HL-60/S4 (cell line): ENCODE results near the gene PROC.

Experiments used
- in situ Hi-C: fragments of 300-500 bp; cut with MboI; formaldehyde crosslinking; loops from 2 replicates; pipeline ENCODE4 v1.14.3; 2022; ENCODE audit warnings: low sequenced_read_pairs

The PROC gene

DNA sequence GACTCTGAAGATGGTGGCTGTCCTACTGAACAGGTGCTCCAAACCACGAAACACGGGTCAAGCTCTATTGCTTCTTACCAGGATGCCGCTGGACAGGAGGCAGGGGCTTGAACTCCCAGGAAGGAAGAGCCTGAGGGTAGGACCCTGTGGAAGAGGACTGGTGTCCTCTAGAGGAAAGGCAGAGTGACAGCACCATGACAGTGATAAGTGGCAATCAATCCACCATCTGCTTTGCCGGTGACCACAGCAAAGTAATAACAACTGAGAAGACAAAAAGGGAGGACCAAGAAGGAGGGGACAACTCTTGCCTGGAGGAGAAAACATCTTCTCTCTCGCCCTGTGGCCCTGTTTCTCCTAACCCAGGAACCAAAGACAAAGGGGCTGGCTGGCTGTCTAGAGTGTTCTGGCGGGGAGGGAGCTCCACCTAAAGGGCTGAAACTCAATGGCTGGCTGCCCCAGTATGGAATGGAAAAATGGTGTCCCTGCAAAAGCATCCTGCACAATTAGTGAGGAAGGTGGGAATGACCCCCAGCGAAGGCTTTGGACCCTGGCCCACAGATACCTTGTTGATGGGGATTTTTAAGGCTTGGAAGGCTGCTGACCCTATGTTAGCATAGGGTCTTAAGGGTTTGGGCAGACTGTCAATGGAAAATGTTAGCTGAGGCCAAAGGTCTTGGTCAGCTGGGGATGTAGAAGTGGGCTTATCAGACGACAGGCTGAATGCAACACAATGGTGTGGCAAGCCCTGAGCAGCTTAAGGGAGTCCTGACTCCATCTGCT lies 35.4 kb downstream of the PROC start:
- in situ Hi-C loops: loop anchor here (25.0 kb wide), 1 partner anchor 266 kb away; no protein-coding TSS in a partner anchor

- in situ Hi-C loops: loop anchor here (25.0 kb wide), 1 partner anchor 268 kb away; no protein-coding TSS in a partner anchor
Observed at GRCh38 chr2:127454595-127455565, 36.7 kb downstream of the PROC start.

DNA sequence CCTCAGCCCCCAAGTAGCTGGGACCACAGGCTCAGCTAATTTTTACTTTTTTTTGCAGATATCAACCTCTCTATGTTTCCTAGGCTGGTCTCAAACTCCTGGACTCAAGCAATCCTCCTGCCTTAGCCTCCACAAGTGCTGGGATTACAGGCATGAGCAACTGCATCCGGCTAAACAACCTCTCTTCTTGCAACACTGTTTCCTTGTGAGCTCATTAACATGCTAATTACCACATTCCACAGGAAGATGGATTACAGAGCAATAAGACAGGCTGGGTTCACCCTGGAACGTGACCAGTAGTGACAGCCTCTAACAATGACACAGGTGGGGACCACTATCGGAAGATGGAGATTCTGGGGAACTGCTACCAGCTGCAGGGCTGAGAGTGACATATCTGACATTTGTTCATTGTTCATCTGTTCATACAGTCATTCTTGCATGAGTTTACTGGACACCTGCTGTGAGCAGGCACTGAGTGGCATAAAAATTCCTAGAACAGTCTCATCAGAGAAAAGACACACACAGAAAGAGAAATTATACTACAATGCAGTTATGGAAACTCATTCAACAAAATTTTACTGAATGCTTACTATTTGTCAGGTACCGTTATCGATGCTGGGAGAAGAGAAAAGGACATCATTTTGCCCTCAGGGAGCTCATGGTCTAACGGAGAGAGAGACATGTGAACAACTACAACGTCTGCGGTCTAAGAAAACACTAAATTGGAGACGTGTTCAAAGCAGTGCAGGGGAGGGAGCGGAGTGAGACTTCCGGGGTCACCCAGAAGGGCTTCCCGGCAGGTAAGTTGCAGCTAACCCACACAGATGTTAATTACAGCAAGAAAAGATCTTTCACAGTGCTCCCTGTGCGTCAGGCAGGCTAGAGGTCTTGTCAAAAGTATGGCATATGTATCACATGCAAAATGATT lies 37.6 kb downstream of the PROC start:
- in situ Hi-C loops: loop anchor here (25.0 kb wide), 1 partner anchor 269 kb away; no protein-coding TSS in a partner anchor

DNA sequence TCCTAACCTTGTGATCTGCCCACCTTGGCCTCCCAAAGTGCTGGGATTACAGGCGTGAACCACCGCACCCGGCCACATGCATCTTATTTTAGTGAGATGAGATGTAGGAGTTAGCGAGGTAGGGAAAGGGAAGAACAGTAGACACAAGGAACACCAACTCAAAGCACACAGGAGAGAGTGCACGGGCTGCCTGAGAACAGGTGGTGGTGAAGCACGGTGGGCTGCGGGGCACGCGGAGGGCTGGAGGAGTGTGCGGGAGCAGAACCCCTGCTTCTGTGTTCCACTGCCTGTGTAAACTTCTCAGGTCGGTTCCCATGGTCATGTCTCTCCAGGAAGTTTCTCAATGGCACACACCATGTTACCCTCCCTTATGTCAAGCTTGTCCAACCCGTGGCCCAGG lies 38.7 kb downstream of the PROC start:
- in situ Hi-C loops: loop anchor here (25.0 kb wide), 1 partner anchor 270 kb away; no protein-coding TSS in a partner anchor

DNA sequence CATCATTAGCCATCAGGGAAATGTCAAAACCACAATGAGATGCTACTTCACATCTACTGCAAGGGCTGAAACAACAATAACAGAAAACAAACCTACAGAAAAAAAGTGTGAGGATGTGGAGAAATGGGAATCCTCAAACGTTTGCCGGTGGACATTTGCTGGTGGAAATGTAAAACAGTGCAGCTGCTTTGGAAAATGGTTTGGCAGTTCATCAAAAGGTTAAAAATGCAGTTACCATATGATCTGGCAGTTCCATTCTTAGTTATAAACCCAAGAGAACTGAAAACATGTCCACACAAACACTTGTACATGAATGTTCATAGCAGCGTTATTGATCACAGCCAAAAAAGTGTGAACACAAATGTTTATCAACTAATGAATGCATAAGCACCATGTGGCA lies 44.2 kb downstream of the PROC start:
- in situ Hi-C loops: loop anchor here (25.0 kb wide), 1 partner anchor 275 kb away; no protein-coding TSS in a partner anchor

- in situ Hi-C loops: loop anchor here (25.0 kb wide), 1 partner anchor 276 kb away; no protein-coding TSS in a partner anchor
Observed at GRCh38 chr2:127463155-127463991, 45.1 kb downstream of the PROC start.

DNA sequence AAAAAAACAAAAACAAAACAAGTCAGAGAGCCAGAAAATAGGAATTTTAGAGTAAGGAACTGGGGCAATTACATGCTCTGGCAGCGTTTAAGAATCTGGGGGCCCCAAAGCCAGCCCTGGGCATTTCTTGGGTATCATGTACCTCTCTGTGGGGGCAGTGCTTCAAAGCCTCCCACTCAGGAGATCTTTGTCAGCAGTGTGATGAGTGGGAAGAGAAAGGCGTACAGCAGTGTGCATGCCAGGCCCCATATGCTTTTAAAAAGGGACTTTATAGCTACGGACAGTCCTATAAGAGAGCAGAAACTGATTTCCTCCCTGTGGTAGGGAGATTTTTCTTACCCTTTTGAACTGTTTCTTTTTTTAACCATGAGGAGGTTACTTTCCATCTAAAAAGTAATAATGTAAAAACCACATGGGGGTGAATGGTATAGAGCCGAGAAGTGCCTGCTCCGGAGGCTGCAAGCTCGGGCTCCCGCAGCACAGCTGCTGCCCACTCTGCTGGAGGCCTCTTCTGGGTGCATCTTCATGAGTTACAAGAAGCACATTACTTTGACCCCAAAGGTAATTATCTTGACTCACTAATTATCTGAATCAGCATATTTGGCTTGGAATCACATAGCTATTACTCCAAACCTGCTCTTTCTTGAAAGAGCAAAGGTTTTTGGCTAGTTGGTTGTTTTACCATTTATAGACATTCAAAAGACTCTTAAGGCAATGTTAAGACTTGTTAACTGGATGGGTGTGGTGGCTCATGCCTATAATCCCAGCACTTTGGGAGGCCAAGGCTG lies 46.4 kb downstream of the PROC start:
- in situ Hi-C loops: loop anchor here (25.0 kb wide), 1 partner anchor 277 kb away; no protein-coding TSS in a partner anchor

DNA sequence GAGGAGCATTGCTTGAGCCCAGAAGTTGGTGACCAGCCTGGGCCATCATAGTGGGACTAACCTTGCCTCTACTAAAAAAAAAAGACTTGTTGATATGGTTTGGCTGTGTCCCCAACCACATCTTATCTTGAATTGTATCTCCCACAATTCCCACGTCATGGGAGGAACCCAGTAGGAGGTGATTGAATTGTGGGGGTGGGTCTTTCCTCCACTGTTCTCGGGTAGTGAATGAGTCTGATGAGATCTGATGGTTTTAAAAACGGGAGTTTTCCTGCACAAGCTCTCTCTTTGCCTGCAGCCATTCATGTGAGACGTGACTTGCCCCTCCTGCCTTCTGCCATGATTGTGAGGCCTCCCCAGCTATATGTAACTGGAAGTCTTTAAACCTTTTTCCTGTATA lies 47.0 kb downstream of the PROC start:
- in situ Hi-C loops: loop anchor here (25.0 kb wide), 1 partner anchor 278 kb away; no protein-coding TSS in a partner anchor

- in situ Hi-C loops: loop anchor here (25.0 kb wide), 1 partner anchor 282 kb away; no protein-coding TSS in a partner anchor
Observed at GRCh38 chr2:127469051-127469450, 50.8 kb downstream of the PROC start.

DNA sequence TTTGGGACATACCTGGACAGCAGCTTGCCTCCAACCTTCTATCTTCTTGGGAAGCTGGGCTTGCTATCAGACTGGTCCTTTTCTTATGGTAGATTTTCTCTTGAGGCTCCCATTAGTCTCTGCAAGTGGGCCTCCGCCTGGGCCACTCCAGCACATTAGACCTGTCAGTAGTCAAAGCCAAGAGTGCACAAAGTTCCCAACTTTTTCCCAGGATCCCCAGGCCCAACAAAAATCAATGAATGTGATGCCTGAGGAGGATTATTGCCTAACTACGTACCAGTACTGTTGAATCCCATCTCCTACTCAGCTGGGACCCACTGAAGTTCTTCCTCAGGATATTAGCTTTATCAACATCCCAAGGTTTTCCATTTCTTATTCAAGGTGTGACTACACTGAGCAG lies 51.7 kb downstream of the PROC start:
- in situ Hi-C loops: loop anchor here (25.0 kb wide), 1 partner anchor 283 kb away; no protein-coding TSS in a partner anchor

- in situ Hi-C loops: loop anchor here (25.0 kb wide), 1 partner anchor 284 kb away; no protein-coding TSS in a partner anchor
Observed at GRCh38 chr2:127471286-127471988, 53.2 kb downstream of the PROC start.

DNA sequence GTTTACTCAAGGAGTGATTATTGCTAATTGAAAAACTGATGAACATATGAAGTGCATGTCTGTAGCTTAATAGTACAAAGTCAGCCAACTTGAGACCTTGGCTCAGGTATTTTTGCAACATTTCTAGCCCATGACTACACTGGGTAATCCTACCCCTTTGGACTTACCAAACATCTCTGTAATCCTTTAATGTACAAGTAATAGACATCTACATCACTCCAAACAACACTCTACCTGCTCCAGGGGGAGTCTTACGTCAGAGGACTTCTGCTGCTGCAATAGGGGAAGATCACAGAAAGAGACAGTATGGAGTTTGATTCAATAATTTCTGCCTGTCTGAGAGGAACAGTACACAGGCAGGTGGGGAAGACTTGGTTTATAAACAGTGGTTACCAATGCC lies 54.0 kb downstream of the PROC start:
- in situ Hi-C loops: loop anchor here (25.0 kb wide), 1 partner anchor 285 kb away; no protein-coding TSS in a partner anchor

GRCh38 chr2:127475788-127476187 lies 57.6 kb downstream of the PROC start:
- in situ Hi-C loops: no loop called here
